A549 (cell line): Measurements from ENCODE around the gene AGTPBP1.

Experiments used
- ESRRA ChIP-seq: fragments of 150-350 bp; IDR thresholded peaks from 2 replicates; pipeline ENCODE4 v1.6.1; 2014; ENCODE audit warnings: mild to moderate bottlenecking, low read length, borderline replicate concordance
- HOXA7 ChIP-seq: fragments of 250-450 bp; sonication (Bioruptor Pico); IDR thresholded peaks from 2 replicates; pipeline ENCODE4 v1.5.0; 2020; ENCODE audit warnings: mild to moderate bottlenecking, moderate library complexity
- JUN ChIP-seq, 2 experiments: fragments of >200 bp; sonication (Bioruptor Twin); formaldehyde crosslinking; IDR thresholded peaks; 2 replicates in 1 of 2; 3 replicates in 1 of 2; pipeline ENCODE4 v1.6.1; 2016 to 2017
- MYC ChIP-seq: IDR thresholded peaks from 2 replicates; pipeline ENCODE4 v1.6.1; 2012; ENCODE audit warnings: mild to moderate bottlenecking, inconsistent platforms, low read length, improper control_type of control experiment, borderline replicate concordance
- NR3C1 ChIP-seq: fragments of >200 bp; sonication (Bioruptor Twin); formaldehyde crosslinking; IDR thresholded peaks from 3 replicates; pipeline ENCODE4 v1.6.1; 2017
- POLR2AphosphoS2 ChIP-seq: conservative IDR thresholded peaks from 2 replicates; pipeline ENCODE4 v1.6.1; 2012; ENCODE audit warnings: low read length, improper control_type of control experiment, inconsistent platforms
- RFX5 ChIP-seq: fragments of 450-650 bp; IDR thresholded peaks from 2 replicates; pipeline ENCODE4 v1.7.1; 2014; ENCODE audit warnings: antibody characterized with exemption, mild to moderate bottlenecking, moderate library complexity
- TFCP2L1 ChIP-seq: fragments of 250-450 bp; sonication (Bioruptor Pico); IDR thresholded peaks from 2 replicates; pipeline ENCODE4 v1.5.0; 2021; ENCODE audit warnings: mild to moderate bottlenecking
- TF ChIP-seq, protein P1 (sequence below): fragments of >200 bp; sonication (Bioruptor Twin); formaldehyde crosslinking; IDR thresholded peaks from 3 replicates; pipeline ENCODE4 v1.5.1; 2016

DNA sequence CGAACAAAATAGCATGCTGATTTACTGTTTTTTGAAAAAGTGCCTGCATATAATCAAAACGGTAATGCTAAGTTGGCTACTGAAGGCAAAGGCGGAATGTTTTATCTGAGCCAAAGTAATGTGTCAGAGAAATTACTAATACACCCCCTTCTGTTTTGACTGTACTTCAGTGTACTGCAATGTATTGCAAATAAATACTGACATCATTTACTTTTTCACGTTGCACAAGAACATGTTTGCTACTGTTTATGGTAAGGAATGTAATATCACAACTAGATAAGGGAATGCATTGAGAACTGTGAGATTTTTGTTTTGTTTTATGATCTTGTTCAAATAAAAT lies 813 bp upstream of the AGTPBP1 start:
- TF ChIP-seq, protein P1, sequence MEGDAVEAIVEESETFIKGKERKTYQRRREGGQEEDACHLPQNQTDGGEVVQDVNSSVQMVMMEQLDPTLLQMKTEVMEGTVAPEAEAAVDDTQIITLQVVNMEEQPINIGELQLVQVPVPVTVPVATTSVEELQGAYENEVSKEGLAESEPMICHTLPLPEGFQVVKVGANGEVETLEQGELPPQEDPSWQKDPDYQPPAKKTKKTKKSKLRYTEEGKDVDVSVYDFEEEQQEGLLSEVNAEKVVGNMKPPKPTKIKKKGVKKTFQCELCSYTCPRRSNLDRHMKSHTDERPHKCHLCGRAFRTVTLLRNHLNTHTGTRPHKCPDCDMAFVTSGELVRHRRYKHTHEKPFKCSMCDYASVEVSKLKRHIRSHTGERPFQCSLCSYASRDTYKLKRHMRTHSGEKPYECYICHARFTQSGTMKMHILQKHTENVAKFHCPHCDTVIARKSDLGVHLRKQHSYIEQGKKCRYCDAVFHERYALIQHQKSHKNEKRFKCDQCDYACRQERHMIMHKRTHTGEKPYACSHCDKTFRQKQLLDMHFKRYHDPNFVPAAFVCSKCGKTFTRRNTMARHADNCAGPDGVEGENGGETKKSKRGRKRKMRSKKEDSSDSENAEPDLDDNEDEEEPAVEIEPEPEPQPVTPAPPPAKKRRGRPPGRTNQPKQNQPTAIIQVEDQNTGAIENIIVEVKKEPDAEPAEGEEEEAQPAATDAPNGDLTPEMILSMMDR = no peak
- TF ChIP-seq MYC (no peak), RFX5 (no peak), POLR2AphosphoS2 (no peak), NR3C1 (no peak), ESRRA (no peak), TFCP2L1 (no peak), JUN (IDR thresholded peaks at IDR 0.05) (no peak), HOXA7 (no peak)
